GM23338 (cell line): ENCODE results near the gene ZDHHC13.

Experiments
- EZH2phosphoT487 ChIP-seq: fragments of 200-600 bp; sonication (generic); IDR thresholded peaks from one replicate; pipeline ENCODE4 v1.8.1; 2018; ENCODE audit warnings: antibody characterized with exemption; ENCODE audit not compliant: unreplicated experiment
- JUNB ChIP-seq: IDR thresholded peaks from one replicate; pipeline ENCODE4 v1.6.1; 2016; ENCODE audit warnings: antibody characterized with exemption; ENCODE audit not compliant: unreplicated experiment
- TF ChIP-seq, protein P1 (sequence below), 2 experiments: fragments of 200-600 bp in 1 of 2; sonication (generic) in 1 of 2; conservative IDR thresholded peaks; 2 replicates each; pipeline versions ENCODE4 v1.5.1 to v1.6.1; 2016 to 2017; ENCODE audit warnings: antibody characterized with exemption in 2 of 2, low read depth in 2 of 2, mild to moderate bottlenecking in 2 of 2, moderate library complexity in 1 of 2

DNA sequence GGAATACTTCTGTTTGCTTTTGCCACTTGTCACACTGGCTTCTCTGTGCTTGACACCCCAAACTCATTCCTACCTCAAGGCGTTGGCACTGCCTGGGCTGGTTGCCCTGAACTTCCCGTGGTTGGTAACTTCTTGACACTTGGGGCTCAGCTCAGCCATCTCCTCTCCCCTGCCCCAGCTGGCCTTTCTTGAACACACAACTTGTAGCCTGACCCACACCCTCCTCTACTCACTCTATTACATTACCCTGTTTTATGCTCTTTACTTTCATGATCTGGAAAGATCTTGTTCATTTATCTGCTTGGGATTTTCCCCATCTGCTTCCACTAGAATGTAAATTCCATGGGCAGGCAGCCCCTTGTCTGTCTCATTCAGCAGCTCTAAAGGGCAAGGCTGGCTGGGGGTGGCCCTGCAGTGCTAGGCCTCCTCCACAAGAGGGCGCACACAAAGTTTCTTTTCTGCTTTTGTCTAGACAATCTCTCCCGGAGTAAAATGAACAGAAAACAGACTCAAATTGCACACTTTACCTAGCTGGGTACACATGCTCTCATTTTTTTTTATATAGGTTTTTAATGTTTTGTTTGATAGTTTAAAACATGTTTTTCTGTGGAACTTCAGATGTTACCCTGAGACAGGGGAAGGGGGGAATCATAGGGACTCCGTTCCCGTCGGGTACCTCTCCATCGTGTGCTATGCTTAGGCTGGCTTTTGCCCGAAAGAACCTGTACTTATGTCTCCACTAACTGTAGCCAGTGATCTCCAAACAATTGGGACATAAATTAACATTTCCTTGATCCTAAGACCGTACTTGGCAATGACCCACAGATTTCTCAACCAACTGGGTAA, 40.0 kb upstream of the ZDHHC13 start:
- TF ChIP-seq, protein P1, sequence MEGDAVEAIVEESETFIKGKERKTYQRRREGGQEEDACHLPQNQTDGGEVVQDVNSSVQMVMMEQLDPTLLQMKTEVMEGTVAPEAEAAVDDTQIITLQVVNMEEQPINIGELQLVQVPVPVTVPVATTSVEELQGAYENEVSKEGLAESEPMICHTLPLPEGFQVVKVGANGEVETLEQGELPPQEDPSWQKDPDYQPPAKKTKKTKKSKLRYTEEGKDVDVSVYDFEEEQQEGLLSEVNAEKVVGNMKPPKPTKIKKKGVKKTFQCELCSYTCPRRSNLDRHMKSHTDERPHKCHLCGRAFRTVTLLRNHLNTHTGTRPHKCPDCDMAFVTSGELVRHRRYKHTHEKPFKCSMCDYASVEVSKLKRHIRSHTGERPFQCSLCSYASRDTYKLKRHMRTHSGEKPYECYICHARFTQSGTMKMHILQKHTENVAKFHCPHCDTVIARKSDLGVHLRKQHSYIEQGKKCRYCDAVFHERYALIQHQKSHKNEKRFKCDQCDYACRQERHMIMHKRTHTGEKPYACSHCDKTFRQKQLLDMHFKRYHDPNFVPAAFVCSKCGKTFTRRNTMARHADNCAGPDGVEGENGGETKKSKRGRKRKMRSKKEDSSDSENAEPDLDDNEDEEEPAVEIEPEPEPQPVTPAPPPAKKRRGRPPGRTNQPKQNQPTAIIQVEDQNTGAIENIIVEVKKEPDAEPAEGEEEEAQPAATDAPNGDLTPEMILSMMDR (conservative IDR thresholded peaks at IDR 0.05; ENCODE audit: low read depth in 2 of 2): peak; percentile 80 to 98
- TF ChIP-seq EZH2phosphoT487 (no peak), JUNB (no peak)
